ENCODE data around the gene C4BPA.

The C4BPA gene

DNA sequence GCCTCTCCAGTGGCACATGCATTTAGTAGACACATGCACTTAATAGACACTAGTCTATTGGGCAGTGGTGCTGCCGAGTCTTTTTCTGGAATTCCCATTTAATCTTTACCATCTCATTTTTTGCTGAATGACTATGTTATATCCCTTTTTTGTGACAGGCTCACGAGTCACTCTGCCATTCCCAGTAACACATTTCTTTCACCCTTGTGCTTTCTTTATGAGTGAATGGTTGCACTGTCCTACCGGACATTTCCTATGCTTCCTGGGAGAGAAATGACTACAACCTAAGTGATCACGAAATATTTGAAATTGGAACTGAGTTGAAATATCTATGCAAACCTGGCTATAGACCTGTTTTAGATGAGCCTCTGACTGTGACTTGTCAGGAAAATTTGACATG lies 70.9 kb downstream of the C4BPA start:
- Histone ChIP-seq H3K4me1 (no peaks in the 10 kb centered on the region), H3K9me3 (no peaks in the 10 kb centered on the region), H4K20me1 (no peaks in the 10 kb centered on the region), H3K4me3 (no peak overlapping the region), H3K36me3 (no peaks in the 10 kb centered on the region), H3K4me2 (no peak overlapping the region), H3K27me3 (no peaks in the 10 kb centered on the region), H3K27ac (no peak overlapping the region), H3K9ac (no peak overlapping the region)
- TF ChIP-seq Cebpa-rat (IDR thresholded peaks at IDR 0.05) = no peak

DNA sequence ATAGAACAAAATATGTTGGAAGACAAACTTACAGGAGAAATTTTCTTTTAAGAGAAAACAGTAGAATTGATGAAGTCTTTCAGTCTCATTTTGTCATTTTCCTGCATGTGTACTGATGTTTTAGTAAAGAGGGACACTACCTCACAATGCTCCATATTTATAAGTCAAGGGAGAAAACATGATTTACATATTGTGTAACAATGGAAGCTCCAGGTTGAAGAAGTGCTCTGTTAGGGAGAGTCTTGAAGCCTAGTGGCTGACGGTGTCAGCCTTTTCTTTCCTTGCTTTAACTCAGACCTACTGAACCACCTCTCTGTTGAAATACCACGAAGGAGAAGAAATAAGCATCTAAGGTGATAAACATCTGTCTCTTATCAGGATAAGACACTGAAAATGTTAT lies 75.0 kb downstream of the C4BPA start:
- Histone ChIP-seq H3K9me3 (no peaks in the 10 kb centered on the region), H3K27ac (no peak overlapping the region), H3K9ac (no peak overlapping the region), H3K4me2 (no peak overlapping the region), H3K27me3 (no peaks in the 10 kb centered on the region), H3K4me3 (no peak overlapping the region), H3K36me3 (no peaks in the 10 kb centered on the region), H4K20me1 (no peaks in the 10 kb centered on the region), H3K4me1 (no peaks in the 10 kb centered on the region)
- TF ChIP-seq Cebpa-rat (IDR thresholded peaks at IDR 0.05) = no peak

DNA sequence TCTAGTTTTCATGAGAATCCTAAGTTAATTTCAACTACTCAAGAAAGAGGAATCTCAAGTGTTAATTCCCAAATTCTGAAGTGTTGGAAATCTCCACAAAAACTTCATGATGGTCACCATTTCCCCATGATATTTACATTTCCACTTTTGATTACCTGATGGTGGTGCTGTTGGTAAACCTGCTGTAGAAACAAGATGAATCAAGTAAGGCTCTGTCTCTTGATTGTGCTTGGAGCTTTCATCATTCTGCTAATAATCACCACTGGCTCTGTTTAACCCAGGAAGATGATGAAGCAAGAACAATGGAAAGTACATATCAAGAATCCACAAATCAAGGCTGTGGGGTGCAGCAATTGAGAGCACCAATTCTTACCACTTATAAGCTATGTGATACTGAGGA lies 77.8 kb downstream of the C4BPA start:
- Histone ChIP-seq H3K4me3 (no peak overlapping the region), H3K36me3 (no peaks in the 10 kb centered on the region), H3K4me1 (no peaks in the 10 kb centered on the region), H3K9me3 (no peaks in the 10 kb centered on the region), H3K27me3 (no peaks in the 10 kb centered on the region), H3K4me2 (no peak overlapping the region), H3K27ac (no peak overlapping the region), H4K20me1 (no peaks in the 10 kb centered on the region), H3K9ac (no peak overlapping the region)
- no peak for TF ChIP-seq Cebpa-rat (IDR thresholded peaks at IDR 0.05)

DNA sequence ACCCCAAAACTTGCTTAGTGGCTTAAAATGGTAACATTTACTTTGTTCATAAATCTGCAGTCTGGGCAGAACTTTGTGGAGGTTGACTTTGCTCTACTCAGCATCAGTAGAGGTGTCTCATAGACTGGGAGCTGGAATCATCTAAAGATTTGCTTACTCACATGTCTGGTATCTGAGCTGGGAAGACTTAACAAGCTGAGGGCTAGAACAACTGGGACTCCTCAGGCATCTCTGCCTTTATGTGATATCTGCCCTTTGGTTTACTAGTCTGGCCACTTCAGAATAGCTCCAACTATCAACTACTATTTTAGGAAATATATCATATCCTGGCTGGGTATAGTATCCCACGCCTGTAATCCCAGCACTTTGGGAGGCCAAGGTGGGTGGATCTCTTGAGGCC lies 82.5 kb downstream of the C4BPA start:
- no peaks in the 10 kb centered on the region for H3K4me1 ChIP-seq
- H3K27me3 ChIP-seq = no peaks in the 10 kb centered on the region
- no peak for TF ChIP-seq Cebpa-rat (IDR thresholded peaks at IDR 0.05)

DNA sequence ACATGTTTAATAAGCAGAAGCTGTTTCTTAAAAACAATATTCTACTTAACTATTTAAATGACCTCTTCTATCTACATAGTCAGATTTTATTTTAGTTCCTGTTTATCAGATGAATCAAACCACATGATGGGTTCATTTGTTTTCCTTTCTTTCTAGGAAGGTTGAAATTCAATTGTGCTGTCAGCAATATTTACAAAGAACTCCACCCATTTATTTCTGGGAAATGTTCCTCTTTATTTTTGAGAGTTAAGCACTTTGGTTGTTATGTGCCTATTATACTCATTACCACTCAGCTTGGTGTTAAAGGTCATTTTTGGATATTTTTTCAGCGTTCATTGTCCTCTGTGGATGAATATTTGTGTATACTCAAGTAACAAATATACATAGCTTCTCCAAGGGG lies 84.9 kb downstream of the C4BPA start:
- Histone ChIP-seq H3K36me3 (no peaks in the 10 kb centered on the region), H3K4me2 (no peak overlapping the region), H3K27ac (no peak overlapping the region), H3K9me3 (no peaks in the 10 kb centered on the region), H3K27me3 (no peaks in the 10 kb centered on the region), H3K4me3 (no peak overlapping the region), H3K9ac (no peak overlapping the region), H4K20me1 (no peaks in the 10 kb centered on the region), H3K4me1 (no peaks in the 10 kb centered on the region)
- no peak for TF ChIP-seq Cebpa-rat (IDR thresholded peaks at IDR 0.05)

More for the DNA sequence above, 82.5 kb downstream of the C4BPA start:
- Histone ChIP-seq H3K9ac (no peak overlapping the region), H3K9me3 (no peaks in the 10 kb centered on the region), H3K4me2 (no peak overlapping the region), H3K36me3 (no peaks in the 10 kb centered on the region), H3K27ac (no peak overlapping the region), H3K4me3 (no peak overlapping the region), H4K20me1 (no peaks in the 10 kb centered on the region)

DNA sequence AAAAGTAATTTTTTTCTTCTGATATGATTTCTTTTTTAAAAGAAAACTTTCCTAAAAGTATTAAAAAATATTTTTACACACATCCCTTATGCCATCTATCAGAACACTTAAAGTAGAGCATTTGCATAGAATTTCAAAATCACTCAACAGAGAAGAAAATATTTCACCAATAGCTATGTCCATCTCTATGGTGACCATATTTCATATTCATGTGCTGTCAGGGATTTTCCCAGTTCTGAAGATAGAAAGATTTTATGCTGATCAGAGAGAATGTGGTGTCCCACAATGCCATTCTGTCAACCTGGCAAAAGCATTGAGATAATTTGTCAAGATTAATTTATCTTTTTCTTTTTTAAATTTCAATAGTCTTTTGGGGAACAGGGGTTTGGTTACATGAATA lies 87.0 kb downstream of the C4BPA start:
- Histone ChIP-seq H3K9me3 (peaks cover 6% of the 10 kb centered on the region), H4K20me1 (no peaks in the 10 kb centered on the region), H3K27ac (no peak overlapping the region), H3K27me3 (no peaks in the 10 kb centered on the region), H3K9ac (no peak overlapping the region), H3K4me3 (no peak overlapping the region), H3K4me2 (no peak overlapping the region), H3K36me3 (no peaks in the 10 kb centered on the region), H3K4me1 (no peaks in the 10 kb centered on the region)
- TF ChIP-seq Cebpa-rat (IDR thresholded peaks at IDR 0.05) = no peak

DNA sequence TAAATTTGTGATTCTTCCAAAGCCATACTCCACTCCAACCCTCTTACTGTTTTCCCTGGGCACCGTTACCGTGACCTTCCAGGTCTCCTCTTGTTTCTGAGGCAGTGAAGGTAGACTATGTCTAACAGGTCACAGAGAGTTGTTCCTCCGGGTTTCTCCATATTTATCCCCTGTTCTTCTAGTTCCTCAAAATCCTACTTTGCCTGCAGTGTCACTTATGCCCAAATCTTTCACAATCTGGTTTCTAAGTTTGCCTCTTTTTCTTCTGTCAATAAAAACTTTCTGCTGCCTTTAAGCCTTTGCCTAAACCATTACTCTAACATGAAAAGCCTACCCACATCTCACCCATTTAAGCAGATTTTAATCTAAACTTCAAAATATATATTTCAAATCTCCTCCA lies 87.7 kb downstream of the C4BPA start:
- no peak overlapping the region for H3K4me3 ChIP-seq
- H3K4me1 ChIP-seq = no peaks in the 10 kb centered on the region
- H3K27ac ChIP-seq = no peak overlapping the region
- H3K27me3 ChIP-seq = no peaks in the 10 kb centered on the region
- no peaks in the 10 kb centered on the region for H3K36me3 ChIP-seq
- no peak overlapping the region for H3K9ac ChIP-seq
- peaks cover 9% of the 10 kb centered on the region for H3K9me3 ChIP-seq
- no peak overlapping the region for H3K4me2 ChIP-seq
- no peak for TF ChIP-seq Cebpa-rat (IDR thresholded peaks at IDR 0.05)
- H4K20me1 ChIP-seq = no peaks in the 10 kb centered on the region

DNA sequence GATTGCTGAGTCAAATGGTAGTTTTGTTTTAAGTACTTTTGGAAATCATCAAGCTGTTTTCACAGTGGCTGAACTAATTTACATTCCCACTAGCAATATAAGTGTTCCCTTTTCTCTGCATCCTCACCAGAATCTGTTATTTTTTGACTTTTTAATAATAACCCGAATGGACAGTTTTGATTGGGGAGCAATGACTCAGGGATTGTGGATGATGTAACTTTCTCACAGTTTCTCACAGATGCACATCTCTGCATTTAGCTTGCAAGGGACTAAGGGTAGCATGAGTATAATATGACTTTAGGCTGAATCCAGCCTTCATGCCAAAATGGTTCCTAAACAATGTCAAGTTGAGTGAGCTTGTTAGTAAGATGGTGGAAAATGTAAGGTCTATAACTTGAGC lies 90.2 kb downstream of the C4BPA start:
- Histone ChIP-seq H3K27ac (no peak overlapping the region), H3K4me3 (no peak overlapping the region), H3K4me1 (no peaks in the 10 kb centered on the region), H3K36me3 (no peaks in the 10 kb centered on the region), H3K4me2 (no peak overlapping the region), H3K9ac (no peak overlapping the region), H4K20me1 (no peaks in the 10 kb centered on the region), H3K27me3 (no peaks in the 10 kb centered on the region), H3K9me3 (peaks cover 9% of the 10 kb centered on the region)
- TF ChIP-seq Cebpa-rat (IDR thresholded peaks at IDR 0.05) = no peak
